Measurements from ENCODE around the gene KRT32. TPM values are rescaled to one million over a fixed set of nuclear protein-coding genes. Genes with fewer than 3 reads are reported as not detected.
A peak's percentile ranks its signal among the peaks of the same experiment; 100 is the strongest.

KRT32 gene
- total RNA-seq, 1 experiment from 2014 or later = 1.5 TPM

- H3K27ac ChIP-seq (ENCODE audit: low read length) = no peak overlapping the region
- CTCF ChIA-PET = no interaction called here
- intact Hi-C loops (cut with micrococcal nuclease) = no loop called here
- H3K79me2 ChIP-seq (ENCODE audit: low read length) = no peaks in the 10 kb centered on the region
- no peak for ATAC-seq
- no peaks in the 10 kb centered on the region for H3K9me2 ChIP-seq (replicated peaks; ENCODE audit: low read length)
- no peaks in the 10 kb centered on the region for H3K9me3 ChIP-seq (ENCODE audit: low read length)
- peaks cover 6% of the 10 kb centered on the region; the same call in 1 of the 2 replicates for H3K4me1 ChIP-seq (ENCODE audit: insufficient read depth, low read length)
- DNase-seq = no peak
- no peak overlapping the region for H2AFZ ChIP-seq (ENCODE audit: low read length)
- H3K4me3 ChIP-seq (ENCODE audit: low read length) = no peak overlapping the region
- no peak overlapping the region for H3K9ac ChIP-seq (ENCODE audit: low read length)
- H3F3A ChIP-seq (ENCODE audit: low read length, unreplicated experiment) = no peaks in the 10 kb centered on the region
- TF ChIP-seq, protein P1, sequence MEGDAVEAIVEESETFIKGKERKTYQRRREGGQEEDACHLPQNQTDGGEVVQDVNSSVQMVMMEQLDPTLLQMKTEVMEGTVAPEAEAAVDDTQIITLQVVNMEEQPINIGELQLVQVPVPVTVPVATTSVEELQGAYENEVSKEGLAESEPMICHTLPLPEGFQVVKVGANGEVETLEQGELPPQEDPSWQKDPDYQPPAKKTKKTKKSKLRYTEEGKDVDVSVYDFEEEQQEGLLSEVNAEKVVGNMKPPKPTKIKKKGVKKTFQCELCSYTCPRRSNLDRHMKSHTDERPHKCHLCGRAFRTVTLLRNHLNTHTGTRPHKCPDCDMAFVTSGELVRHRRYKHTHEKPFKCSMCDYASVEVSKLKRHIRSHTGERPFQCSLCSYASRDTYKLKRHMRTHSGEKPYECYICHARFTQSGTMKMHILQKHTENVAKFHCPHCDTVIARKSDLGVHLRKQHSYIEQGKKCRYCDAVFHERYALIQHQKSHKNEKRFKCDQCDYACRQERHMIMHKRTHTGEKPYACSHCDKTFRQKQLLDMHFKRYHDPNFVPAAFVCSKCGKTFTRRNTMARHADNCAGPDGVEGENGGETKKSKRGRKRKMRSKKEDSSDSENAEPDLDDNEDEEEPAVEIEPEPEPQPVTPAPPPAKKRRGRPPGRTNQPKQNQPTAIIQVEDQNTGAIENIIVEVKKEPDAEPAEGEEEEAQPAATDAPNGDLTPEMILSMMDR (conservative IDR thresholded peaks at IDR 0.05; ENCODE audit: low read depth, low read length) = peak; percentile 46; the same call in 1 of the 2 replicates
- TF ChIP-seq EZH2 (IDR thresholded peaks at IDR 0.05; ENCODE audit: low read length, unreplicated experiment) = no peak
- no peaks in the 10 kb centered on the region for H3K36me3 ChIP-seq (ENCODE audit: low read depth, low read length)
- no peaks in the 10 kb centered on the region for H4K20me1 ChIP-seq (ENCODE audit: low read length)
- POLR2A ChIA-PET (ENCODE audit: unreplicated experiment) = no interaction called here
- BruUV-seq (replicated peaks) = no TSS peak
- H3K4me2 ChIP-seq (ENCODE audit: low read length) = no peak overlapping the region
- no peaks in the 10 kb centered on the region for H3K27me3 ChIP-seq (ENCODE audit: low read length)
Observed at GRCh38 chr17:41486809-41487530, 19.8 kb upstream of the KRT32 start.

GRCh38 chr17:41486316-41486715 is 19.1 kb upstream of the KRT32 start:
- Histone ChIP-seq H3K79me2 (ENCODE audit: low read length) (no peaks in the 10 kb centered on the region), H3K4me3 (ENCODE audit: low read length) (no peak overlapping the region), H3F3A (ENCODE audit: low read length, unreplicated experiment) (no peaks in the 10 kb centered on the region), H3K9me3 (ENCODE audit: low read length) (no peaks in the 10 kb centered on the region), H2AFZ (ENCODE audit: low read length) (no peak overlapping the region), H3K4me1 (ENCODE audit: insufficient read depth, low read length) (peaks cover 6% of the 10 kb centered on the region; the same call in 1 of the 2 replicates), H4K20me1 (ENCODE audit: low read length) (no peaks in the 10 kb centered on the region), H3K9ac (ENCODE audit: low read length) (no peak overlapping the region), H3K27me3 (ENCODE audit: low read length) (no peaks in the 10 kb centered on the region), H3K9me2 (replicated peaks; ENCODE audit: low read length) (no peaks in the 10 kb centered on the region), H3K27ac (ENCODE audit: low read length) (no peak overlapping the region), H3K4me2 (ENCODE audit: low read length) (no peak overlapping the region), H3K36me3 (ENCODE audit: low read depth, low read length) (no peaks in the 10 kb centered on the region)
- ChIA-PET POLR2A (ENCODE audit: unreplicated experiment) (no interaction called here), CTCF (no interaction called here)
- BruUV-seq (replicated peaks) = no TSS peak
- intact Hi-C loops (cut with micrococcal nuclease) = no loop called here
- DNase-seq (no peak), ATAC-seq (no peak)
- TF ChIP-seq, protein P1 (conservative IDR thresholded peaks at IDR 0.05; ENCODE audit: low read depth, low read length) = no peak
- no peak for TF ChIP-seq EZH2 (IDR thresholded peaks at IDR 0.05; ENCODE audit: low read length, unreplicated experiment)
- no peak for TF ChIP-seq EZH2phosphoT487 (IDR thresholded peaks at IDR 0.05; ENCODE audit: borderline replicate concordance, low read length)
